HCT116 (cell line): Measurements from ENCODE around the gene MCOLN1. TPM values are rescaled to one million over a fixed set of nuclear protein-coding genes. Genes with fewer than 3 reads are reported as not detected.

Source experiments
- ATAC-seq: fragments of 200-7000 bp; cut with Tn5 transposase; 2 replicates; pipeline ENCODE4 v1.9.1; 2020; ENCODE audit warnings: mild to moderate bottlenecking, moderate library complexity
- BruUV-seq: library from RNA; stranded (reverse); fragments of 400-500 nt; replicated peaks from 2 replicates; lab custom pipeline; 2021; lab: Mats Ljungman, UMichigan
- CTCF ChIA-PET: fragments of 300-600 bp; sonication (Branson Sonifier 250); formaldehyde crosslinking; loops from one replicate; lab custom pipeline; 2021; ENCODE audit warnings: antibody characterized with exemption; lab: Charles Lee
- POLR2A ChIA-PET: fragments of 300-600, 350-600 bp; sonication (Branson Sonifier 250); formaldehyde crosslinking; loops from one replicate; lab custom pipeline; 2021; ENCODE audit warnings: antibody characterized with exemption; lab: Charles Lee
- RAD21 ChIA-PET, 2 experiments: fragments of 300-600 bp; sonication (Branson Sonifier 250); formaldehyde crosslinking; loops; one replicate each; lab custom pipeline; 2023; ENCODE audit warnings: low total read pairs in 2 of 2; ENCODE audit not compliant: uncharacterized antibody in 2 of 2, unreplicated experiment in 2 of 2, low non-redundant PET in 1 of 2; lab: Charles Lee
- DNase-seq: peaks from one replicate; pipeline ENCODE4 v3.0.0-alpha.2; 2010; ENCODE audit warnings: low read depth, low spot score
- H2AFZ ChIP-seq: fragments of 200-600 bp; shearing (Covaris generic), sonication (generic); 2 replicates; pipeline ENCODE4 v1.6.1; 2017; ENCODE audit warnings: low read depth, mixed run types, mixed read lengths, antibody characterized with exemption, low read length; ENCODE audit not compliant: poor library complexity, severe bottlenecking
- H3K27ac ChIP-seq: 2 replicates; pipeline ENCODE4 v1.5.1; 2012; ENCODE audit warnings: low read depth, low read length
- H3K27me3 ChIP-seq: fragments of 200-600 bp; sonication (generic); 2 replicates; pipeline ENCODE4 v1.6.1; 2016; ENCODE audit warnings: mixed run types, low read length, mixed read lengths; ENCODE audit not compliant: insufficient read depth
- H3K36me3 ChIP-seq, 2 experiments: fragments of 200-500 bp in 1 of 2; fragments of 200-600 bp in 1 of 2; sonication (Bioruptor generic) in 1 of 2; sonication (generic) in 1 of 2; 2 replicates each; pipeline versions ENCODE4 v1.5.1 to v1.6.1; 2014 to 2016; ENCODE audit warnings: low read length in 2 of 2, inconsistent platforms in 1 of 2, mixed read lengths in 1 of 2, mixed run types in 1 of 2; ENCODE audit not compliant: insufficient read depth in 2 of 2, control insufficient read depth in 1 of 2
- H3K4me1 ChIP-seq, 2 experiments: fragments of 200-600 bp in 1 of 2; sonication (generic) in 1 of 2; 2 replicates each; pipeline versions ENCODE4 v1.5.1 to v1.6.1; 2012 to 2017; ENCODE audit warnings: low read length in 2 of 2, inconsistent platforms in 1 of 2, mild to moderate bottlenecking in 1 of 2, mixed read lengths in 1 of 2, mixed run types in 1 of 2, moderate library complexity in 1 of 2; ENCODE audit not compliant: insufficient read depth in 2 of 2, control insufficient read depth in 1 of 2
- H3K4me2 ChIP-seq: fragments of 200-600 bp; sonication (generic); 2 replicates; pipeline ENCODE4 v1.6.1; 2017; ENCODE audit warnings: mixed run types, low read length, mixed read lengths
- H3K4me3 ChIP-seq, 2 experiments: fragments of 200-600 bp in 1 of 2; sonication (generic) in 1 of 2; replicated peaks in 1 of 2; 2 replicates each; pipeline ENCODE4 v1.5.1; 2011 to 2016; ENCODE audit warnings: low read length in 2 of 2, control low read depth in 1 of 2, low read depth in 1 of 2, mild to moderate bottlenecking in 1 of 2, mixed read lengths in 1 of 2, mixed run types in 1 of 2
- H3K79me2 ChIP-seq: fragments of 200-600 bp; sonication (generic); 2 replicates; pipeline ENCODE4 v1.6.1; 2017; ENCODE audit warnings: mild to moderate bottlenecking, mixed run types, low read length, moderate library complexity, mixed read lengths; ENCODE audit not compliant: insufficient read depth
- H3K9ac ChIP-seq: fragments of 200-600 bp; sonication (generic); 2 replicates; pipeline ENCODE4 v1.6.1; 2016; ENCODE audit warnings: low read length, mixed read lengths
- H3K9me2 ChIP-seq: fragments of 200-600 bp; sonication (generic), shearing (Covaris generic); 2 replicates; pipeline ENCODE4 v1.6.1; 2017; ENCODE audit warnings: mixed run types, mild to moderate bottlenecking, moderate library complexity; ENCODE audit not compliant: insufficient read depth
- H3K9me3 ChIP-seq, 2 experiments: fragments of 200-500 bp in 1 of 2; fragments of 200-600 bp in 1 of 2; sonication (Bioruptor generic) in 1 of 2; sonication (generic) in 1 of 2; 2 replicates each; pipeline ENCODE4 v1.6.1; 2014 to 2017; ENCODE audit warnings: low read length in 2 of 2, mixed read lengths in 2 of 2, inconsistent platforms in 1 of 2, low read depth in 1 of 2, mild to moderate bottlenecking in 1 of 2, mixed run types in 1 of 2, moderate library complexity in 1 of 2; ENCODE audit not compliant: control insufficient read depth in 1 of 2, insufficient read depth in 1 of 2
- H4K20me1 ChIP-seq: fragments of 200-600 bp; sonication (generic), shearing (Covaris generic); 2 replicates; pipeline ENCODE4 v1.6.1; 2017; ENCODE audit warnings: mixed run types, mild to moderate bottlenecking, moderate library complexity; ENCODE audit not compliant: insufficient read depth
- ATF3 ChIP-seq: IDR thresholded peaks from 2 replicates; pipeline ENCODE4 v1.6.1; 2012
- EGR1 ChIP-seq: IDR thresholded peaks from 2 replicates; pipeline ENCODE4 v1.6.1; 2012; ENCODE audit warnings: low read depth
- EZH2 ChIP-seq: fragments of 200-600 bp; sonication (generic); IDR thresholded peaks from 2 replicates; pipeline ENCODE4 v1.6.1; 2017; ENCODE audit warnings: antibody characterized with exemption, mixed run types
- EZH2phosphoT487 ChIP-seq: fragments of 200-600 bp; IDR thresholded peaks from 2 replicates; pipeline ENCODE4 v1.6.1; 2018; ENCODE audit warnings: antibody characterized with exemption, borderline replicate concordance
- JUND ChIP-seq: IDR thresholded peaks from 2 replicates; pipeline ENCODE4 v1.6.1; 2012
- TCF7L2 ChIP-seq: IDR thresholded peaks from 2 replicates; pipeline ENCODE4 v1.7.0; 2011; ENCODE audit warnings: borderline replicate concordance, inconsistent platforms; ENCODE audit not compliant: insufficient read depth, insufficient read length; ENCODE audit errors: extremely low read depth
- intact Hi-C: fragments of 100-400 bp; cut with micrococcal nuclease; formaldehyde crosslinking; loops from 2 replicates; pipeline ENCODE4 v1.10.0; 2022
- total RNA-seq: library from RNA; stranded (reverse); gene quantifications from one replicate; pipeline ENCODE4 v1.2.1, GENCODE V29; 2021; ENCODE audit not compliant: unreplicated experiment

MCOLN1 gene
- total RNA-seq, 1 experiment from 2014 or later, result 19.1 TPM

GRCh38 chr19:7502552-7502951, 19.9 kb upstream of the MCOLN1 start:
- Histone ChIP-seq H3K9me3 (no peaks in the 10 kb centered on the region), H2AFZ (no peak overlapping the region), H3K36me3 (no peaks in the 10 kb centered on the region), H3K9me2 (no peaks in the 10 kb centered on the region), H3K4me3 (no peak overlapping the region), H3K79me2 (no peaks in the 10 kb centered on the region), H3K4me2 (no peak overlapping the region), H3K27ac (no peak overlapping the region), H3K27me3 (no peaks in the 10 kb centered on the region), H4K20me1 (no peaks in the 10 kb centered on the region), H3K4me1 (peaks cover 20 to 39% of the 10 kb centered on the region in 2 experiments), H3K9ac (no peak overlapping the region)
- ATAC-seq (no peak), DNase-seq (no peak)
- intact Hi-C loops, result no loop called here
- ChIA-PET CTCF (no interaction called here), POLR2A (no interaction called here), RAD21 (no interaction called here)
- no peak for TF ChIP-seq EZH2
- TF ChIP-seq EZH2phosphoT487, result no peak
- TF ChIP-seq JUND, result no peak
- TF ChIP-seq TCF7L2, result no peak
- TF ChIP-seq EGR1, result no peak
- BruUV-seq, result no TSS peak

- Histone ChIP-seq H3K79me2 (no peaks in the 10 kb centered on the region), H3K27ac (no peak overlapping the region), H3K4me3 (no peak overlapping the region), H4K20me1 (no peaks in the 10 kb centered on the region)
- RAD21 ChIA-PET, result no interaction called here
- no TSS peak for BruUV-seq
- TF ChIP-seq EZH2 (no peak), ATF3 (no peak)
- TF ChIP-seq, all 23 proteins: peak for 0
- no peaks in the 10 kb centered on the region for H3K9me3 ChIP-seq
- intact Hi-C loops, result no loop called here
- no peaks in the 10 kb centered on the region for H3K36me3 ChIP-seq
- H3K4me1 ChIP-seq, result peaks cover 26 to 48% of the 10 kb centered on the region in 2 experiments
- DNase-seq (no peak), ATAC-seq (no peak)
- H3K27me3 ChIP-seq, result no peaks in the 10 kb centered on the region
- no peak overlapping the region for H2AFZ ChIP-seq
- no peak overlapping the region for H3K9ac ChIP-seq
- CTCF ChIA-PET, result no interaction called here
- H3K9me2 ChIP-seq, result no peaks in the 10 kb centered on the region
- POLR2A ChIA-PET, result interaction anchor here (0.7 kb wide), 1 partner anchor 416 kb away, joined by 4 read pairs; the partner anchor contains the start of gene SNAPC2
- H3K4me2 ChIP-seq, result no peak overlapping the region
These were observed 17.7 kb upstream of the MCOLN1 start for GRCh38 chr19:7504684-7505083.
